CD4-positive, alpha-beta T cell (primary cell): Measurements from ENCODE around the gene NCKAP5. TPM values are rescaled to one million over a fixed set of nuclear protein-coding genes. Genes with fewer than 3 reads are reported as not detected.

ENCODE experiments used
- ATAC-seq: fragments of 200-7000 bp; cut with Tn5 transposase; one replicate; pipeline ENCODE4 v1.10.0; 2022; ENCODE audit warnings: mild to moderate bottlenecking; ENCODE audit not compliant: poor library complexity
- CTCF ChIA-PET: fragments of 350-600 bp; sonication (Branson Sonifier 250); formaldehyde crosslinking; loops from one replicate; lab custom pipeline; 2021; ENCODE audit warnings: antibody characterized with exemption, inconsistent platforms; lab: Charles Lee
- POLR2A ChIA-PET: fragments of 350-600 bp; sonication (Branson Sonifier 250); formaldehyde crosslinking; loops from one replicate; lab custom pipeline; 2021; ENCODE audit warnings: antibody characterized with exemption, inconsistent platforms; lab: Charles Lee
- DNase-seq, 14 experiments: peaks; one replicate each; pipeline ENCODE4 v3.0.0-alpha.2; 2013 to 2020; ENCODE audit warnings: mixed read lengths in 2 of 14
- H3K27ac ChIP-seq, 2 donors: one replicate each; pipeline versions ENCODE4 v1.5.1 to v1.7.0; 2013; ENCODE audit warnings: low read length in 2 of 2, low read depth in 1 of 2, mild to moderate bottlenecking in 1 of 2
- H3K27me3 ChIP-seq, 2 experiments: 1 replicate in 1 of 2; 2 replicates in 1 of 2; pipeline versions ENCODE4 v1.6.1 to v1.7.0; 2013; ENCODE audit warnings: low read length in 2 of 2, control low read depth in 1 of 2, mild to moderate bottlenecking in 1 of 2, moderate library complexity in 1 of 2; ENCODE audit not compliant: insufficient read depth in 2 of 2, control insufficient read depth in 1 of 2
- H3K36me3 ChIP-seq: one replicate; pipeline ENCODE4 v1.6.1; 2013; ENCODE audit warnings: low read length, control low read depth; ENCODE audit not compliant: insufficient read depth
- H3K4me1 ChIP-seq: one replicate; pipeline ENCODE4 v1.6.1; 2013; ENCODE audit warnings: low read length, control low read depth; ENCODE audit not compliant: insufficient read depth
- H3K4me3 ChIP-seq: one replicate; pipeline ENCODE4 v1.5.1; 2013; ENCODE audit warnings: mild to moderate bottlenecking, low read length, moderate library complexity
- H3K9me3 ChIP-seq, 2 experiments: 1 replicate in 1 of 2; 2 replicates in 1 of 2; pipeline versions ENCODE4 v1.6.1 to v1.7.0; 2013; ENCODE audit warnings: low read length in 2 of 2, mild to moderate bottlenecking in 2 of 2, control low read depth in 1 of 2, moderate library complexity in 1 of 2; ENCODE audit not compliant: control insufficient read depth in 1 of 2, insufficient read depth in 1 of 2
- H3K27ac Mint-ChIP-seq: one replicate; pipeline ENCODE4 v1.8.0; 2020; ENCODE audit warnings: mixed read lengths
- H3K27me3 Mint-ChIP-seq: one replicate; pipeline ENCODE4 v1.8.0; 2021; ENCODE audit warnings: mixed read lengths
- H3K36me3 Mint-ChIP-seq: one replicate; pipeline ENCODE4 v1.8.0; 2021; ENCODE audit warnings: low read depth, mixed read lengths
- H3K4me1 Mint-ChIP-seq: one replicate; pipeline ENCODE4 v1.8.0; 2021; ENCODE audit warnings: low read depth, mixed read lengths
- H3K4me3 Mint-ChIP-seq: one replicate; pipeline ENCODE4 v1.8.0; 2020; ENCODE audit warnings: mild to moderate bottlenecking, mixed read lengths
- H3K9me3 Mint-ChIP-seq: one replicate; pipeline ENCODE4 v1.8.0; 2020; ENCODE audit warnings: mixed read lengths
- CTCF ChIP-seq: fragments of 200-600 bp; IDR thresholded peaks from one replicate; pipeline ENCODE4 v1.8.0; 2022; ENCODE audit warnings: antibody characterized with exemption, mild to moderate bottlenecking
- intact Hi-C, 2 experiments: fragments of 100-400 bp; cut with DNase I in 1 of 2; cut with micrococcal nuclease in 1 of 2; formaldehyde crosslinking; loops; one replicate each; pipeline versions ENCODE4 v1.15.1 to v1.9.0; 2023 to 2025; cut with DNase I, micrococcal nuclease
- total RNA-seq, 174 experiments: library from RNA in 2 of 174; stranded (reverse) in 2 of 174; gene quantifications; one replicate each; pipeline ENCODE4 v1.2.3 and lab custom pipeline; 2021 to 2026

The NCKAP5 gene
- total RNA-seq, 2 experiments from 2014 or later = not detected

- no peak for DNase-seq
- Histone ChIP-seq H3K27ac (no peak overlapping the region), H3K9me3 (peaks cover 0 to 9% of the 10 kb centered on the region in 2 experiments), H3K4me1 (no peaks in the 10 kb centered on the region), H3K36me3 (no peaks in the 10 kb centered on the region), H3K27me3 (no peaks in the 10 kb centered on the region), H3K4me3 (no peak overlapping the region)
- TF ChIP-seq CTCF = no peak
- Mint-ChIP-seq H3K4me3 (no peak overlapping the region), H3K27ac (no peak overlapping the region), H3K4me1 (no peaks in the 10 kb centered on the region), H3K27me3 (no peaks in the 10 kb centered on the region), H3K9me3 (no peaks in the 10 kb centered on the region), H3K36me3 (no peaks in the 10 kb centered on the region)
- no peak for ATAC-seq
- ChIA-PET POLR2A (no interaction called here), CTCF (no interaction called here)
- intact Hi-C loops = no loop called here
These were observed 241.4 kb downstream of the NCKAP5 start for GRCh38 chr2:133326652-133327397.

- Histone ChIP-seq H3K27me3 (no peaks in the 10 kb centered on the region), H3K27ac (no peak overlapping the region), H3K4me3 (no peak overlapping the region), H3K4me1 (no peaks in the 10 kb centered on the region), H3K36me3 (no peaks in the 10 kb centered on the region), H3K9me3 (peaks cover 0 to 9% of the 10 kb centered on the region in 2 experiments)
- Mint-ChIP-seq H3K4me3 (no peak overlapping the region), H3K27ac (no peak overlapping the region), H3K9me3 (no peaks in the 10 kb centered on the region), H3K36me3 (no peaks in the 10 kb centered on the region), H3K27me3 (no peaks in the 10 kb centered on the region), H3K4me1 (no peaks in the 10 kb centered on the region)
- ChIA-PET CTCF (no interaction called here), POLR2A (no interaction called here)
- ATAC-seq (no peak), DNase-seq (no peak)
- intact Hi-C loops = no loop called here
- TF ChIP-seq CTCF = no peak
These were observed 244.1 kb downstream of the NCKAP5 start for GRCh38 chr2:133324150-133324561.

GRCh38 chr2:133322909-133323308 is 245.4 kb downstream of the NCKAP5 start:
- H3K36me3 ChIP-seq = no peaks in the 10 kb centered on the region
- Mint-ChIP-seq H3K4me3 (no peak overlapping the region), H3K27me3 (no peaks in the 10 kb centered on the region), H3K27ac (no peak overlapping the region), H3K36me3 (no peaks in the 10 kb centered on the region), H3K9me3 (no peaks in the 10 kb centered on the region), H3K4me1 (no peaks in the 10 kb centered on the region)
- H3K27ac ChIP-seq = no peak overlapping the region
- H3K4me3 ChIP-seq = no peak overlapping the region
- ChIA-PET CTCF (no interaction called here), POLR2A (no interaction called here)
- no peaks in the 10 kb centered on the region for H3K4me1 ChIP-seq
- peaks cover 0 to 9% of the 10 kb centered on the region in 2 experiments for H3K9me3 ChIP-seq
- DNase-seq (no peak), ATAC-seq (no peak)
- intact Hi-C loops = no loop called here
- no peaks in the 10 kb centered on the region for H3K27me3 ChIP-seq
- no peak for TF ChIP-seq CTCF
